GM18520 (cell line): ENCODE measurements around the gene SLC12A4.
"Not testable (repeated sequence)": the region's sequence is repeated elsewhere in the genome, so short reads cannot be mapped to it uniquely, and the experiment has no call there.

Source experiments
- ATAC-seq: cut with Tn5 transposase; IDR thresholded peaks from one replicate; pipeline ENCODE4 v1.9.1; 2021; ENCODE audit not compliant: unreplicated experiment

Gene SLC12A4

DNA sequence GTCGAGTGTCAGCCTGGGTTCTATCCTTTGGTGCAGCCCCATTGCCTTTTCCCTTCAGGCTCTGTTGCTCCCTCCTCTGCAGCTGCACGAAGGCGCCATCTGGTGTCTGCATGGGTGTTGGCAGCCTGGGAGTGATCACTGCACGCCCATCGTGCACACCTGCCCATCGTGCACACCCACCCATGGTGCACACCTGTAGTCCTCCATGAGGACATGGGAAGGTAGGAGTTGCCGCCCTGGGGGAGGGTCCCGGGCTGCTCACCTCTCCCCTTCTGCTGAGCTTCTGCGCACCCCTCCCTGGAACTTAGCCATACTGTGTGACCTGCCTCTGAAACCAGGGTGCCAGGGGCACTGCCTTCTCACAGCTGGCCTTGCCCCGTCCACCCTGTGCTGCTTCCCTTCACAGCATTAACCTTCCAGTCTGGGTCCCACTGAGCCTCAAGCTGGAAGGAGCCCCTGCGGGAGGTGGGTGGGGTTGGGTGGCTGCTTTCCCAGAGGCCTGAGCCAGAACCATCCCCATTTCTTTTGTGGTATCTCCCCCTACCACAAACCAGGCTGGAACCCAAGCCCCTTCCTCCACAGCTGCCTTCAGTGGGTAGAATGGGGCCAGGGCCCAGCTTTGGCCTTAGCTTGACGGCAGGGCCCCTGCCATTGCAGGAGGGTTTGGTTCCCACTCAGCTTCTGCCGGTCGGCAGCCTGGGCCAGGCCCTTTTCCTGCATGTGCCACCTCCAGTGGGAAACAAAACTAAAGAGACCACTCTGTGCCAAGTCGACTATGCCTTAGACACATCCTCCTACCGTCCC is 39.7 kb downstream of the SLC12A4 start:
- ATAC-seq: no peak

DNA sequence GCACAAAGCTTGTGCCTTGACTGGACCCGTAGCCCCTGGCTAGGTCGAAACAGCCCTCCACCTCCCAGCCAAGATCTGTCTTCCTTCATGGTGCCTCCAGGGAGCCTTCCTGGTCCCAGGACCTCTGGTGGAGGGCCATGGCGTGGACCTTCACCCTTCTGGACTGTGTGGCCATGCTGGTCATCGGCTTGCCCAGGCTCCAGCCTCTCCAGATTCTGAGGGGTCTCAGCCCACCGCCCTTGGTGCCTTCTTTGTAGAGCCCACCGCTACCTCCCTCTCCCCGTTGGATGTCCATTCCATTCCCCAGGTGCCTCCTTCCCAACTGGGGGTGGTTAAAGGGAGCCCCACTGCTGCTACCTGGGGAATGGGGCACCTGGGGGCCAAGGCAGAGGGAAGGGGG is 40.3 kb downstream of the SLC12A4 start:
- ATAC-seq: no peak

DNA sequence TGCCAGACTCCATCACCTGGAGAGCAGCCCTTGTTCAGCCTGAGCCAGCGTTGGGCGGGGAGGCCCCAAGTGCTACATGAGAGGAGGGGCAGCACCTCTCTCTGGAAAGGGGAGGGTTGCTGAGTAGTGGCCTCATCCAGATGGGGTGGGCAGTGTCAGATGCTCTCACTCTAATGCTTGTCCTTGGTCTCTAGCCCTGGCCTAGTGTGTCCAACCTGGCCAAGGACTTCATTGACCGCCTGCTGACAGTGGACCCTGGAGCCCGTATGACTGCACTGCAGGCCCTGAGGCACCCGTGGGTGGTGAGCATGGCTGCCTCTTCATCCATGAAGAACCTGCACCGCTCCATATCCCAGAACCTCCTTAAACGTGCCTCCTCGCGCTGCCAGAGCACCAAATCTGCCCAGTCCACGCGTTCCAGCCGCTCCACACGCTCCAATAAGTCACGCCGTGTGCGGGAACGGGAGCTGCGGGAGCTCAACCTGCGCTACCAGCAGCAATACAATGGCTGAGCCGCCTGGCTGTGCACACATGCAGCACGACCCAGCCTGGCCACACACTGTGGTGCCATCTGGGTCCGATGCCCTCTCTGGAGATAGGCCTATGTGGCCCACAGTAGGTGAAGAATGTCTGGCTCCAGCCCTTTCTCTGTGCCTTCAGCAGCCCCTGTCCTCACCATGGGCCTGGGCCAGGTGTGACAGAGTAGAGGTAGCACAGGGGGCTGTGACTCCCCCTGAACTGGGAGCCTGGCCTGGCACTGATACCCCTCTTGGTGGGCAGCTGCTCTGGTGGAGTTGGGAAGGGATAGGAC is 41.1 kb downstream of the SLC12A4 start:
- ATAC-seq: no peak

DNA sequence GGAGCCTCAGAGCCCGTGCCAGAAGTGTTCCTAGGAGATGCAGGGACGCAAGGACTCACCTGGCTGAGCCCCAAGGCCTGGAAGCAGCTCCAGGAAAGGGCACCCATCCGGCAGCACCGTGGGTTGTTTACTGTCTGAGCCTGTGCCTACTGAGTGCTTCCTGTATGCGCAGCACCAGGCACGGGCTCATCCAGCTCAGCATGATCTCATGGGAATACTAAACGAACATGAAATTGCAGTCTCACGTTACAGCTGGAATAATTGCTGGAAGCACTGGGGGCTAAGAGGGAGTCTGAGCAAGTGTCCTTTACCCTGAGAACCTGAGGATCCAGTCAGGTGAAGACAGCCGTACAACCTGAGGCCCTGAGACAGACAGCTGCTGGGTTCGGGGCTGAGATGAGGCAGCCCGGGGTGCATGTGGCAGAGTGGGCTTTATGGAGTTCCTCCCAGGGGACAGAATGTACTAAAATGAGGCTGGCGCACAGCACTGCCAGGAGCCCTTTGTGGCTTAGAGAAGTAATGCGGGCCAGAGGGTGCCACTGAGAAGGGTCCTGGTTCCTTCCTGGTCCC is 42.2 kb downstream of the SLC12A4 start:
- no peak for ATAC-seq

DNA sequence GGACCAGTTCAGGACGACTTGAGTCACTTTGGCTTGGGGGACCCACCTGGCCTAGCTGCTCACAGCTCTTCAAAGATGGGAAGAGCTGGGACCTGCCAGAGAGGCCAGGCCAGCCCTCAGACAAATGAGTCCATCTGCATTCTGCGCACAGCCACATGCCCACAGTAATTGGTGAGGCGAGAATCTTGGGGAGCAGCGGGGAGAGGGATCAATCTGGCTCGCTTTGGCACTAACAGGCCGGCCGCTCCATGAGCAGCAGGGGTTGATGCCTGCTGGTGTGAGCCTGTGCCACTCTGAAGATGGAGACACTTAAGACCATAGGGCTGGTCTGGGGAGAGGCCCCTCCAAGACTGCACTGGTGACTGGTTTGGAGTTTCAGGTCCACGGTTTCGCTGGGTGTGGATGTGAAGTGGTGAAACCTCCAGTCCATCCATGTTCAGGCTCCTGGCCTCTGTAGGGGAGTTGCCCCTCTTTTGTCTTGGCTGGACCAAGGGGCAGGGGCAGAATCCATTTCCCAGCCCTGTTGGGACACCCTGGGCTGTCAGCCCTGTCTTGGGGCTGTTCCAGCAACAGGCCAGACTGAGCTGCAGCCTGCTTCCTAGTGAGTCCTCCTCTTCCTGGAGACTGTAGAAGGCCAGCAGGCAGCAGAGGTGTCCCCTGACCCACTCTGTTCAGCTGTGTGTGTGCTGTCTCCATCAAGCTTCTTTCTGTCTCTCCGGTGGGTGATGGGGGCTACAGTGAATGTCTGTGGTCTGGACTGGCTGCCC is 44.1 kb downstream of the SLC12A4 start:
- ATAC-seq: no peak

DNA sequence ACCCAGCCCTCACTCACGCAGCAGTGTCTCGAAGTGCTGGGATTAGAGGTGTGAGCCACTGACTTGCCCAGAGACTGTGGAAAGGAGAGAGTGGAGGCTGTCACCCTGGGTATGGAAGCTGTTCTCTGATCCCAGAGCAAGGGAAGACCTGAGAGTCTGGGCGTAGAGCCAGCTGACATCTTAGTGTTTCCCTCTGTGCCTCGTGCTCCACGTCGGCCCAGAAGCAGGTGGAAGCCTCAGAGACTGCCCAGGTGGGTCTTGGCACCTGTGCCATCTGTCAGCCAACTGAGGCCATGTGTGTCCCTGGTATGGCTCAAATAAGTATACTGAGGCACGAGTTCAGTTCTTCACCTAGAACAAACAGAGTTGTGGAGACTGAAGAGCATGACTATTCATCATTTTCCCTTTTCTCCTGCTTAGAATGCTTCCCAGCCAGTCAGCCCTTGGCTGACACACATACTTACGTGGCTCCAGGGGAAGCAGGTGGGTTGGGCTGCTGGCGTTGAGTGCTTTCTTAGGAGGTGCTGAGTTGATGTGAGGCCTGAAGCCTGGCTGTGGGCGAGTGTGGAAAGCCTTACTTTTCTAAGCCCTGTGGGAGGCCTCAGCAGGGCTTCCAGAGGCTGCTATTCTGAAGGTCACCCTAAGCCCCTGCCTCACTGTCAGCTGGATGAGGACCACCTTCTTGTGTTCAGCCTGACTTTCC is 44.9 kb downstream of the SLC12A4 start:
- no peak for ATAC-seq

DNA sequence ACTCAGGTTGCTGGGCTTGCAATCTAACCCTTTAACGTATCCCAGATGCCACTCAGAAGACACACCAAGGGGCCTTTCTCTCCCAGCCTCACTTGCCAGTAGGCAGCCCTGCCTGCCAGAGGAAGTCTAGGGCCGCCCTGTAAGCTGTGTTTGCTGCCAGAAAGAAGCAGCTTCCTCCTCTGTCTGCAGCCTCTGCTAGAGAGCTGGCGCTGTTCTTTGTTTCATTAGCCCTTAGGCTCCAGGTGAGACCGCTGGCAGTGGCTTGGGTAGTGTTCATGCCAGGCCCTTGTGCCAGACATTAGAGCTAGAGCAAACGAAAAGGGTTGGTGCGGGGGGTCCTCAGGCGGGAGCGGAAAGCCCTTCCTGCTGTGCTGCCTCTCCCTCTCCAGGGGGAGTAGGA is 45.7 kb downstream of the SLC12A4 start:
- no peak for ATAC-seq

DNA sequence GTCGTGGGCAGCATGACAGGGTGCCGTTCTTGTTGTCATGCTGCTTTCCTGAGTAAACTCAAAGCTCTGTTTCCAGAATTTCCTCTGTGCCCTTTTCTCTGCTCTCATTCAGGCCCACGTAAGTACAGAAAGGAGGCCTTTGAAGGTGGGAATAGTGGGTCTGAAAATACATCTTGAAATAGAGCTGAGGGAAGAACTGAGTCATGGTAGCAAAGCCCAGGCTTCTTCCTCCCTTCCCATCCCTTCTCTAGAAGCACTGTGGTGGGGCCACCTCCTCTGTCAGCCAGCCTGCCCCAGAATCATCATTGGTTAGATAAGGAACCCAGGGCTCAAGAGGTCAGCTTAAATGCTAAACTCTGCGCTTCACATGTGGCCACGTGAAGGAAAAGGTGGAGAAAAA is 46.2 kb downstream of the SLC12A4 start:
- no peak for ATAC-seq

DNA sequence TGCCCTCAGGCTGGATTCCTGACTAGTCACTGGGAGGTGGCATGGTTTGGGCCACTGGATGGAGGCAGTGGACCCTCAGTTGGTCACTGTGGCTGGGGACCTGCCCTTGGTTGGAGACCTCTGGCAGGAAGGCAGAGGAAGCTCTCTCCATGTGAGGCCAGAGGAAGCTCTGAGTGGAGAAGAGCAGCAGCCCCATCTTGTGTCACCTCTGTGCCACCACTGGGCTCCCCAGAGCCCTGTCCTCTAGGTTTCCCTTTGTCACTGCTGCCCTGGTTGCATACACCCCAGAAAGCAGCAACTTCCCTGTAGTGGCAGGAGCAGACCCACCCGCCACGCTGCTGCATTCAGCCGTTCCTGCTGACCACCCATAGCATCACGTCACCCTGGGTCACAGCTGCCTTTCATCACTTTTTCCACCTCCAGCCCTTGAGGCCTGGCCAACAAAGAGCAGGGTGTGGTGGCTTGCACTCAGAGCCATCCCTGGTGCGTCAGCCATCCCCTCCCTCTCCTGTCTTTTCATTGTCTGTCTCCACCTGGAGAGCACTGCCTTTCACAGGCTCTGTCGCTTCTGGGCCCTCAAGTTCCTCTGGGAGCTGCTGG is 48.7 kb downstream of the SLC12A4 start:
- no peak for ATAC-seq

DNA sequence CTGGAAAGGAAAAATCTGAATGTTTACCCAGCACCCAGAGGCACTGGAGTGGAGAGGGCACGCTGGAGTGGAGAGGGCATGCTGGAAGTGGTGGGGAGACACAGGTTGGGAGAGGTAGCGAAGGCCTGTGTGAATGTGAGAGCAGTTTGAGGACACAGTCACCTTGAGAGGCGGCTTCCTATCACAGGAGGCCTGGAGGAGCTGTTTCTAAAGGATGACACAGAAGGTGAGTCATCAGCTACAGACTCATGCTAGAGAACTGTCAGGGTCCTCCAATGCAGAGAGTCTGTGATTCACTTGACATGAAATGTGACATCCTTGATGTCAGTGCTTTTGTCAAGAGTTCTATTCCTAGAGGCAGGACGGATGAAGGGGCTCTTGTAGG is 50.6 kb downstream of the SLC12A4 start:
- ATAC-seq: no peak

DNA sequence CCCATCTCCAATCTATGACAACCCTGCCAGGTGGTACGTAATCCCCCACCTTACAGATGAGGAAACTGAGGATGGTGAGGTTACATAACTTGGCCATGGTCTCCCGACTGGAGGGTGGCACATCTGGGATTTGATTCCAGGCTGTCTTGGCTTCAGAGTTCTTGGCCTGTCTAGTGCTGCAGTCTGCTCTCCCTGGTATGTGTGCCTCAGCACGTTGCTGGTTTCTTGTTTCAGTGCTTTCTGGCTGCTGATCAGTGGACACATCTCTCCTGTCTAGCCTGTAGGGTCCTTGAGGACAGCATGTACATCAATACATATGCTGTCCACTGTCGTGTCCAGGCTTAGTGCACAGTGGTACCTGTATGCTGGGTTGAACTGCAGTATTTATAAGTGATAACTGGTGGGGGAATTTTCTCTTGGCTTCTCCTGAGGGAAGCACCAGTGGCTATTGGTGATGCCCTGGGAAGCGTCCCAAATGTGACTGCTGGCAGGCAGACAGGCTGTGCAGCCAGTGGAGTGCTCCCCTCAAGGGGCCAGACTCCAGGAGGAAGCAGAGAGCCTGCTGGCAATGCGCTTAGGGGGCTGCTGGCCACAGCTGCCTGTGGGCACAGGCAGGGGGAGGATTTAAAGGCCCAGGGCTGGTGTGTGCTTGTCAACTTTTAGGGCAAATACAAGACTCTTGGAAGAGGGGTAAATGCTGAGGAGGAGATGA is 51.1 kb downstream of the SLC12A4 start:
- no peak for ATAC-seq

DNA sequence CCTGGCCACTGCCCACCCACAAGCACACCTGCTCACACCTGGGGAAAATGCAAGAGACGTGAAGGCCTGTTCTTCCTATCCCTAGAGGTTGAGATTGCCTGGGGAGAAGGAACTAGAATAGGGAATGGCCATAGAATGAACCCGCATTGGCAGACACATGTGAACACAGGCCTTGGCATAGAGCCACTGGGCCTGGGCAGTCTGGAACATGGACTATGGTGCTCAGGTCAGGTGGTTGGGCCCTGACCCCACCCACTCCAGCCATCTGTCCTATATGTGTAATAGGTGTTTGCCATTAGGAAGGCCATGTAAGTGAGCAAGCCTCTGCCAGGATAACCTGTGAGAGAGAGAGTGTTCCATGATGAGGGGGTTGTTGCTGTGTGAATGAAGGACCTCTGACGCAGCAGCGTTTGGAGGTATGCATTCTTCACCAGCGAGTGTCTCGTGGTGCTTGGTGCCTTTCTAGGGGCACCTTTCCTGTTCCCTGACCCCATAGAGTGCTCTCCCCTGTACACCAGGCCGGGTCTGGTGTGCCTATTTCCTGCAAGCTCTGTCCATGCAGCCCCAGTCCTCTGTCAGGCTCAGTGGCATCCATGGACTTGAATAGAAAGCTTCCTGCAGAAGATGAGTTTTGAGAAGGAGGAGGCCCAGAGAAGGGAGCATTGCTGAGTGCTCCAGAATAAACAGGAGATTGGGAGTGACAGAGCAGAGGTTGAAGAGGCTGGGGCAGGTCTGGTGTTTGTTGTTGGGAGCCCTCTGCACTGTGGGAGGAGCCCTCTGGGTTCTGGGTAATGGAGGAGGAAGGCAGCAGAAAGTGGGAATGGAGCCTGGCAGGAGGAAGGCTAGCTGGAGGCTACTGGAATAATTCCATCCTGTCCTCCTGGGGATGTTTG is 52.4 kb downstream of the SLC12A4 start:
- ATAC-seq: no peak

DNA sequence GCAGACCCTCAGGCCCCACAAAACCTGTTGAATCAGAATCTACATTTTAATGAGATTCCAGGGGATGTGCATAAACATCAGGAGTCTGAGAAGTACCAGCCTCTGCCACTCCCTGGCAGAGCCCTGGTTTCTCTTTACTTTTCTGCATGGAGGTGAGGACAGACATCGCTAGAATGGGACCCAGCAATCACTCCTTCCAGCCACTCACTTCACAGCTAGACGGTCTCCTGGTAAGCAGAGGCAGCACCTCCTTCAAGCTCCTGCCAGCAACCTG is 53.0 kb downstream of the SLC12A4 start:
- not testable (repeated sequence) for ATAC-seq

DNA sequence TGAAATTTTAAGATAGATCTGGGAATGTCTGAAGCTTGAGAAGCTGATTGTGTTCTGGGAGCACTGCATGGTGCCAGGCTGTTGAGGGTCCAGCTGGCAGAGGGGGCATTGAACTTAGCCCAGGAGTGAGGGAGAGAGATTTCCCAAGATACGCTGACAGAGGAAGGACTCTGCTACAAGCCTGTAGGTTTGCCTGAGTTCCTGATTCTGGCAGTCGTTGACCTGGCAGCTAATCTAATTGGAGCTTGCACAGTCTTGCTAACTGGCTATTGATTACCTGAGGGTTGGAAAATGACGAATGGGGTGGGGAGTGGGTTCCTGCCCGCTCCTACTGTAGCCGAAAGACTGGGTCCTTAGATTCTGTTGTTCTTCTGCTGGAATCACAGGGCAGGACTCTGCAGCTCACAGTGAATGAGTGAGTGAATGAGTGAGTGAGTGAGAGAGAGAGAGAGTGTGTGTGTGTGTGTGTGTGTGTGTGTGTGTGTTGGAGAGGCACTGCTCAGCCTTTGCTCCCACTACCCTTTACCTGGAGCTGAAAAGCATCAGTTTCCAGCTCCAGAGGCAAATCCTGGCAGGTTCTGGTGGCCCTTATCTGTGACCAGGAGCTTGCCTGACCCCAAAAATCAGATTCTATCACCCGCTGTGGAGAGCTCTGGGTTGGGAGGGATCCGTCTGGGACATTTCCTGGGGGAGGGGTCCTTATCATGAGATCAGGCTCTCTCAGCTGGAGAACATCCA is 53.5 kb downstream of the SLC12A4 start:
- ATAC-seq: no peak

DNA sequence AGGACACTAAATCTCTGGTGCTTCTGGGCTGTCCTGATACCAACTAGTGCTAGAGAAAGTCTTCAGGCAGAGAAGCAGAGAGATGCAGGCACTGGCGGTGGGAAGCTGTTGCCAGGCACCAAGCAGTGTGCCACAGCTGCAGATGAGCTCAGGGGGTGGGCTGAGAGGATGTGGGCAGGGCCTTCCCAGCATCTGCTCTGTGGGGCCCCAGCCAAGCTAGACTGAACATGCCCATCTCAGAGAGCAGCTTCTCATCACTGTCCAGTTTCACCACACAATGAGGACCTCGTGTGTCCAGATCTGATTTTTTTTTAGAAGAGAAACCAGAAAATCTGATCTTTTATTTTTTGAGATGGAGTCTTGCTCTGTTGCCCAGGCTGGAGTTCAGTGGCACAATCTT is 58.3 kb downstream of the SLC12A4 start:
- ATAC-seq: no peak

DNA sequence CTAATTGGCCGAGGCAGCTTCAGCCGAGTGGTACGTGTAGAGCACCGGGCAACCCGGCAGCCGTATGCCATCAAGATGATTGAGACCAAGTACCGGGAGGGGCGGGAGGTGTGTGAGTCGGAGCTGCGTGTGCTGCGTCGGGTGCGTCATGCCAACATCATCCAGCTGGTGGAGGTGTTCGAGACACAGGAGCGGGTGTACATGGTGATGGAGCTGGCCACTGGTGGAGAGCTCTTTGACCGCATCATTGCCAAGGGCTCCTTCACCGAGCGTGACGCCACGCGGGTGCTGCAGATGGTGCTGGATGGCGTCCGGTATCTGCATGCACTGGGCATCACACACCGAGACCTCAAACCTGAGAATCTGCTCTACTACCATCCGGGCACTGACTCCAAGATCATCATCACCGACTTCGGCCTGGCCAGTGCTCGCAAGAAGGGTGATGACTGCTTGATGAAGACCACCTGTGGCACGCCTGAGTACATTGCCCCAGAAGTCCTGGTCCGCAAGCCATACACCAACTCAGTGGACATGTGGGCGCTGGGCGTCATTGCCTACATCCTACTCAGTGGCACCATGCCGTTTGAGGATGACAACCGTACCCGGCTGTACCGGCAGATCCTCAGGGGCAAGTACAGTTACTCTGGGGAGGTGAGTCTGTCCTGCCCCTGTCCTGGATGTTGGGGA is 59.2 kb downstream of the SLC12A4 start:
- ATAC-seq: no peak

DNA sequence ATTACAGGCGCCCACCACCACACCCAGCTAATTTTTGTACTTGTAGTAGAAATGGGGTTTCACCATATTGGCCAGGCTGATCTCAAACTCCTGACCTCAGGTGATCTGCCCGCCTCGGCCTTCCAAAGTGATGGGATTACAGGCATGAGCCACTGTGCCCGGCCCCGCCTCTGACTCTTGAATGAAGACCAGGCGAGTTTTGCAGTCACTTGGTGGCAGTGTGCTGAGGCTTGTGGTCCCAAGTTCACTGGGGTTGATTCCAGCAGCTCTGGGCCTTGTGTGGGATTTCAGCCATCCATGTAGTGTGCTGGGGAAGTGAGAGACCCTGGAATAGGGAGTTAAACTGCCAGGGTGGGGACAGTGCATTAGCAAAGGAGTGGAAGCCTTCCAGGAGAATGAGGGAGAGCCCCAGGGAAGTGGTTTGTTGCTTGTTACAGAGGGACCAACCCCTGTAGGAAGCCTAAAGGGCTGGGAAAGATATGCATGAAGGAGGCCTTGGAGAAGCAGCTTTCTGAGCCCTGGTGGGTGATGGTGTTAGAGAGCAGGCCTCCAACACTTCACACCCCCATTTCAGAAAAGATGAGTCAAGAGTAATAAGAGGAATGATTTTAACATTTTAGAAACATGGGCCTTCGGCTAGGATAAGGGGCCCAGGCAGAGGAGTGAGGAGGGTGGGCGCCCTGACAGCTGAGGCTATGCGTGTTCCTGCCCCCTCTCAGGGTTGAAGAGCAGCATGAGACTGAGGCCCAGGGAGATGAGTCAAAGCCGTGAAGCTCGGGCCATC is 60.8 kb downstream of the SLC12A4 start:
- ATAC-seq: no peak
